ENCODE results near the gene OR51G1. TPM values are rescaled to one million over a fixed set of nuclear protein-coding genes. Genes with fewer than 3 reads are reported as not detected.

OR51G1 gene
- total and polyA plus RNA-seq, 3 donors from 2014 or later: not detected

DNA sequence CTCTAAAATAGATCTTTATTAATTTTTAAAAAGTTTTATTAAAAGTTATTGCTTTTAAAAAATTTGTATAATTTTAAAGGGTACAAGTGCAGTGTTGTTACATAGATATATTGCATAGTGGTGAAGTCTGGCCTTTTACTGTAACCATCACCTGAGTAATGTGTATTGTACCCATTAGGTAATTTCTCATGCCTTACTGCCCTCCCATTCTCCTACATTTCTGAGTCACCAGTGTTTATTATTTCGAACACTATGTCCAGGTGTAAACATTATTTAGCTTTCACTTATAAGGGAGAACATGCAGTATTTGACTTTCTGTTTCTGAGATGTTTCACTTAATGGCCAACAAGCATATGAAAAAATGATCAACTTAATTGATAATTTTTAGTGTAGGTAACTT lies 2.3 kb downstream of the OR51G1 start:
- Histone ChIP-seq H3K4me1 (no peaks in the 10 kb centered on the region), H3K27ac (no peak overlapping the region), H3K4me3 (no peak overlapping the region), H3K9me3 (no peaks in the 10 kb centered on the region), H3K36me3 (ENCODE audit: low read depth, missing control alignments) (no peaks in the 10 kb centered on the region), H3K27me3 (no peaks in the 10 kb centered on the region)
- no peak for DNase-seq
- intact Hi-C loops (cut with DNase I; ENCODE audit: low total_unique reads): no loop called here
- no peak for TF ChIP-seq POLR2A (IDR thresholded peaks at IDR 0.05)
- TF ChIP-seq, protein P1, sequence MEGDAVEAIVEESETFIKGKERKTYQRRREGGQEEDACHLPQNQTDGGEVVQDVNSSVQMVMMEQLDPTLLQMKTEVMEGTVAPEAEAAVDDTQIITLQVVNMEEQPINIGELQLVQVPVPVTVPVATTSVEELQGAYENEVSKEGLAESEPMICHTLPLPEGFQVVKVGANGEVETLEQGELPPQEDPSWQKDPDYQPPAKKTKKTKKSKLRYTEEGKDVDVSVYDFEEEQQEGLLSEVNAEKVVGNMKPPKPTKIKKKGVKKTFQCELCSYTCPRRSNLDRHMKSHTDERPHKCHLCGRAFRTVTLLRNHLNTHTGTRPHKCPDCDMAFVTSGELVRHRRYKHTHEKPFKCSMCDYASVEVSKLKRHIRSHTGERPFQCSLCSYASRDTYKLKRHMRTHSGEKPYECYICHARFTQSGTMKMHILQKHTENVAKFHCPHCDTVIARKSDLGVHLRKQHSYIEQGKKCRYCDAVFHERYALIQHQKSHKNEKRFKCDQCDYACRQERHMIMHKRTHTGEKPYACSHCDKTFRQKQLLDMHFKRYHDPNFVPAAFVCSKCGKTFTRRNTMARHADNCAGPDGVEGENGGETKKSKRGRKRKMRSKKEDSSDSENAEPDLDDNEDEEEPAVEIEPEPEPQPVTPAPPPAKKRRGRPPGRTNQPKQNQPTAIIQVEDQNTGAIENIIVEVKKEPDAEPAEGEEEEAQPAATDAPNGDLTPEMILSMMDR (IDR thresholded peaks at IDR 0.05): no peak
- WGBS, 2 donors: 94 to 98% methylated on average over 1 of the region's 1 CpG

DNA sequence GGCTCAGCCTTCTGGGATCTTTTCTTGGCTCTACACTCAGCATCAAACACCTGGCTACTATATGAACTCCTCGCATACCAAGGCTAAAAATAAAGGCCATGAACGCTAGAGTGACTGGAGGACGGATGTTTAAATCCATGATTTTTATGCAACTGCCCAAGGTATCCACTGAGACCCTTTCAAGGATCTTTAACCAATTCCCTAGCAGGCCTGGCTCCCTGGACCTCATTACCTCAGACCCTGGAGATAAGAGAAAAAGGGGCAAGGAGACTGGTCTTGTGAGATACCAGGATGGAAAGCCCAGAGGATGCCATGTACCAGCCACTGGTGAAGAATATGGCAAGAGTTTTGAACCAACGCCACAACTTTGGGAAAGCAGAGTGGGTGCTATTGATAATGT lies 4.9 kb downstream of the OR51G1 start, which contains the start of gene OR51G2:
Gene OR51G2 (minus strand): TSS at position 101 of the 400 bp plus-strand sequence. CDS start 3,687 bp downstream, outside the sequence.
- intact Hi-C loops (cut with DNase I; ENCODE audit: low total_unique reads): no loop called here
- Histone ChIP-seq H3K27me3 (no peaks in the 10 kb centered on the region), H3K27ac (no peak within 1 kb of the TSS), H3K4me3 (no peak within 1 kb of the TSS), H3K4me1 (no peaks in the 10 kb centered on the region), H3K36me3 (ENCODE audit: low read depth, missing control alignments) (no peaks in the 10 kb centered on the region), H3K9me3 (no peaks in the 10 kb centered on the region)
- 82 to 93% methylated on average over 4 of the region's 4 CpGs for WGBS, 2 donors
- TF ChIP-seq, protein P1 (IDR thresholded peaks at IDR 0.05): no peak
- TF ChIP-seq POLR2A (IDR thresholded peaks at IDR 0.05): no peak
- DNase-seq: no peak

DNA sequence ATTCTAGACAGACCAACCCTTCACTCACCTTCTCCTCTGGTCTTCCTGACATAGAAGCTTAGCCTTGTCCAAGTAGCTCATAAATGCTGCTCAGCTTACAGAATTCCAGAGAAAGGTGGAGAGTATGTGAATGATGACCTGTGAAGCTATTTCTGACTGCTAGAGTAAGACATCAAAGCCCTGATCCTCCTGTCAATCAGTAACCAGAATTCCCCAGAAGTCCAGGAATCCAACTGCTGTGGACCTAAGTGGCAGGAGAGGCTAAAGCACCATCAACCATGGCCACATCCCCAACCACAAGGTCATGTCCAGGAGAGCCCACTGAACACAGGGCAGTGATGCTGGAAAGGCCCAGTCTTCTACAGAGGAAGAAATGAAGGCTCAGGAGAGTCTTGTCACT lies 7.6 kb downstream of the OR51G1 start:
- Histone ChIP-seq H3K27ac (no peak overlapping the region), H3K9me3 (no peaks in the 10 kb centered on the region), H3K36me3 (ENCODE audit: low read depth, missing control alignments) (no peaks in the 10 kb centered on the region), H3K27me3 (no peaks in the 10 kb centered on the region), H3K4me3 (no peak overlapping the region), H3K4me1 (no peaks in the 10 kb centered on the region)
- TF ChIP-seq POLR2A (IDR thresholded peaks at IDR 0.05): no peak
- TF ChIP-seq, protein P1 (IDR thresholded peaks at IDR 0.05): no peak
- intact Hi-C loops (cut with DNase I; ENCODE audit: low total_unique reads): no loop called here
- no peak for DNase-seq

DNA sequence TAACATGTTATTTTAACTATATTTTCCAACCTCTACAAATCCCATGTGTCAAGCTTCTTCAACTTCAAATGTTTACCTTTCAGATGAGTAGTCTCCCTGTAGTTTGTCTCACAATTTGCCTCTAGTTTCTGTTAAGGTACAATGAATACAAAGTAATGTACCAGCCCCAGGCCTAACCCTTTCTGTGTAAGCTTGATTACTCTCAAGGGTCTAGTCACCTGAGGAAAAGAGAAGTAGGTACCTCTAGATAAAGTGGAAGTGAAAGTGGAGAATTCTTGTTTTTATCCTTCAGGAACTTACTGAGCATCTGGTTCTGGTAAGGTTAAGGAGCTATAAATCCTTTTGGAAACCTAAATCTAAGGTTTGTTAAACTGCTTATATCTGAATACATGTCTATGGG lies 20.7 kb downstream of the OR51G1 start, which contains the start of gene OR51A7:
Gene OR51A7 (plus strand): TSS at position 300 of the 400 bp plus-strand sequence. CDS start 3,587 bp downstream, outside the sequence.
- intact Hi-C loops (cut with DNase I; ENCODE audit: low total_unique reads): no loop called here
- no peak within 1 kb of the TSS for H3K4me3 ChIP-seq

More for the DNA sequence above, 20.7 kb downstream of the OR51G1 start, which contains the start of gene OR51A7:
- Histone ChIP-seq H3K27me3 (no peaks in the 10 kb centered on the region), H3K27ac (no peak within 1 kb of the TSS), H3K4me1 (no peaks in the 10 kb centered on the region), H3K36me3 (ENCODE audit: low read depth, missing control alignments) (no peaks in the 10 kb centered on the region), H3K9me3 (no peaks in the 10 kb centered on the region)
- TF ChIP-seq, protein P1 (IDR thresholded peaks at IDR 0.05): no peak
- no peak for TF ChIP-seq POLR2A (IDR thresholded peaks at IDR 0.05)
- no peak for DNase-seq

All from testis (tissue), 3 donors.